ENCODE results near the gene CREBBP. TPM values are rescaled to one million over a fixed set of nuclear protein-coding genes. Genes with fewer than 3 reads are reported as not detected.

Gene CREBBP
- total RNA-seq, 1 donor from 2014 or later: 45.3 TPM

DNA sequence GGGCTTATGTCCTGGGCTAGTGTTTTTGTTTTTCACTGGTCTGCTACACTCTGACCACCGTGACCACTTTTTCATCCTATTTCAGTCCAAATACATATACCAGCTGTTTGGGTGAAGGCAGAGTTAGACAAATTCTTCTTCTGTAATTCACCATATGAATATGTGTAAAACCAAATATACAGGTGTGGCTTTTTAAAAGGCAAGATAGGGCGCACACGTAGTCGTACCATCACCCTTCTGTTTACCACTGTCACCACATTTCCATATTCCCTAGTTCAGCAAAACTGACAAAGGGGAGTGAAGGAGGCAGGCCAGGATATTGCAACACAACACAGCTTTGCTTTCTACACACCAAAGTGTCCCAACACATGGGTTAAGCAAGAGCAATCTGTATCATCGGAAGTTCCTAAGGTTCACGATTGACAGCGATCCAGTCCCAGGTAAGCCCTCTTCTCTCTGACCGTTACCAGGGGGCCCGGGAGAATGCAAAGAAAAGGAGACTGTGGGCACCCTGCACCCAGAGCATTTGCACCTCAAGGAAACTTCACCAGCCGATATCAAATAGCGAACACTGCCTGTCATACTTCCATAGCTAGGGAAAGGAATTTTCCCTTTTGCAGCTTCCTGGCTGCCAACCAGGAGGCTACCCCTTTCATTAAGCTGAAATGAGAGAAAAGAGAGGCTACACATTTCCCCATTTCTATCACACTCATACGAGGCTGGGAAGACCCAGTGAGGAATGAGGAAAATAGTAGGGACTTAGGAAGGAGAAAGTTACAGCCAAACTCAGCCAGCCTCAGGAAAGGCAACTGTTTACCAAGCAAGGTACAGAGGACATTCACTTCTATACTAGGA is 23.1 kb downstream of the CREBBP start:
- Mint-ChIP-seq H3K27ac (no peak overlapping the region), H3K4me3 (no peak overlapping the region), H3K36me3 (ENCODE audit: low read depth) (no peaks in the 10 kb centered on the region), H3K4me1 (peaks cover 39% of the 10 kb centered on the region), H3K9me3 (no peaks in the 10 kb centered on the region), H3K27me3 (no peaks in the 10 kb centered on the region)
- no peak for DNase-seq
- intact Hi-C loops (cut with micrococcal nuclease): loop anchor here (2.0 kb wide), 1 partner anchor 15 kb away; no protein-coding TSS in a partner anchor

DNA sequence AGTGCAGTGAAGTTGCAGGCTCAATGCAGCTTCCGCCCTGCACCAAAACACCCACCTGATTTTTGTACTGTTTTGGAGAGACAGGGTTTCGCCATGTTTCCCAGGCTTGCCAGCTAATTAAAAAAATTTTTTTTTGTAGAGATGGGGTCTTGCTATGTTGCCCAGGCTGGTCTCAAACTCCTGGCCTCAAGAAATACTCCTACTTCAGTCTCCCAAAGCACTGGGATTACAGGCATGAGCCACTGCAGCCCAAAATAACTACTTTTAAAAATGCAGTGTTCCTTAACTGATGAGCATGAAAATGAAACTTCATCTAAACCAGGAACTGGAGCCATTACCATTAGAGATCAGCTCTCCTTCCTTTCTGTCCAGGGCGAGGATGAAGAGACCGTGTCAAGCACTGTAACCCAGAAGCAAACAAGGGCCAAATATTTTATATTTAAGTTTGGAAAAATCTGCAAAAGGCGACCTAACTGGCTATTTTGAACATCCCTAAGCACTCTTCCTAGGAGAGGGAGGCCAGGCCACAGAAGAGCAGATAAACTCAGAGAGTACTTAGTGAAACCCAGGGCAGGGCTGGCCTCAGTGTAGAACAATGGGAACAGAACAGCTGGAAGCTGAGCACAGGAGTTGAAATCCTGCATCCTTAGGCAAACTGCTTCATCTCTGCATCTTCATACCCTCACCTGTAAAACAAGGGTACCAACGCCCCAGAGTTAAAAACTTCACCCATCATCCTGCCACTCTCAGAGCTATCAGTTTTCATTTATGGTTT is 24.0 kb downstream of the CREBBP start:
- H3K36me3 Mint-ChIP-seq (ENCODE audit: low read depth): no peaks in the 10 kb centered on the region
- no peak overlapping the region for H3K27ac Mint-ChIP-seq
- H3K4me1 Mint-ChIP-seq: peaks cover 39% of the 10 kb centered on the region
- intact Hi-C loops (cut with micrococcal nuclease): loop anchor here (2.0 kb wide), 1 partner anchor 16 kb away; no protein-coding TSS in a partner anchor
- H3K4me3 Mint-ChIP-seq: no peak overlapping the region
- no peaks in the 10 kb centered on the region for H3K9me3 Mint-ChIP-seq
- H3K27me3 Mint-ChIP-seq: no peaks in the 10 kb centered on the region
- DNase-seq: no peak

DNA sequence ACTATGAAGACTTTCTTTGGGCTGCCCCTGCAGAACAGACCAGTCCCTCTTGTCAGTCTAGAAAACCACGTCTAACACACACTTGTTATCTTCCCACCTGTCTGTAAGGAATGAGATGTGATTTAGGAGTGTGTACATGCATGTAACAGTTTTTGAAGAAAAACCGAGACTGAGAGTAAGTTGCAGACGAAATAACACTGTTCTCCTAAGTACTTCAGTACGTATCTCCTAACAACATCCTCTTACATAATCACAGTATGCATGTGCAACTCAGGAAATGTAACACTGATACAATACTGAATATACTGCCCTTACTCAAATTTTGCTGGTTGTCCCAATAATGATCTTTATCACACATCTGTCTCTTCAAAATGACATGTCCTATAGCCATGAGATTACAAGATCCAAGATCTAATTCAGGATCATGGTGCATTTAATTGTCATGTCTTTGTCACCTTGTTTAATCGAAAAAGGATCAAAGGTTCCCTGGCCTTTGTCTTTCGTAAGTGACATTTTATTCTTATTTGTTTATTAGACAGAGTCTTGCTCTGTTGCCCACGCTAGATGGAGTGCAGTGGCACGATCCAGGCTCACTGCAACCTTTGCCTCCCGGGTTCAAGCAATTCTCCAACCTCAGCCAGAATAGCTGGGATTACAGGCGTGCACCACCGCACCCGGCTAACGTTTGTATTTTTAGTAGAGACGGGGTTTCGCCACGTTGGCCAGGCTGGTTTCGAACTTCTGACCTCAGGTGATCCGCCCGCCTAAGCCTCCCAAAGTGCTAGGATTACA is 25.6 kb downstream of the CREBBP start:
- Mint-ChIP-seq H3K4me1 (peaks cover 38% of the 10 kb centered on the region), H3K4me3 (no peak overlapping the region), H3K27ac (no peak overlapping the region), H3K36me3 (ENCODE audit: low read depth) (peaks cover 7% of the 10 kb centered on the region), H3K9me3 (no peaks in the 10 kb centered on the region), H3K27me3 (no peaks in the 10 kb centered on the region)
- DNase-seq: no peak
- intact Hi-C loops (cut with micrococcal nuclease): no loop called here

DNA sequence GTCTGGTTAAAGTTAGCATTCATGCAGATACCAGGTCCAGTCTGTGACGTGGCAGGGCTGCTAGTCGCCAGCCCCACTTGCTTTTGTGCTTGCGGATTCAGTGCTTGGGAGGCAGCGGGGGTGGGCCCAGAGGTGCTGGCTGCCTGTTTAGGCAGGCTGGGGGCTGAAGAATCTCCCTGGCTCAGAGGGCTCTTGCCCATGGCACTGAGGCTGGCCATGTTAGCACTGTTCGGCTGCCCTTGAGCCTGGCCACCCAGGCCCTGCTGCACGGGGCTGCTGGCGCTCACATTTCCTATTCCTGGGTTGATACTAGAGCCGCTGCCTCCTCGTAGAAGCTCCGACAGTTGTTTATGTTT is 30.0 kb downstream of the CREBBP start:
- intact Hi-C loops (cut with micrococcal nuclease): no loop called here
- peaks cover 19% of the 10 kb centered on the region for H3K36me3 Mint-ChIP-seq (ENCODE audit: low read depth)

DNA sequence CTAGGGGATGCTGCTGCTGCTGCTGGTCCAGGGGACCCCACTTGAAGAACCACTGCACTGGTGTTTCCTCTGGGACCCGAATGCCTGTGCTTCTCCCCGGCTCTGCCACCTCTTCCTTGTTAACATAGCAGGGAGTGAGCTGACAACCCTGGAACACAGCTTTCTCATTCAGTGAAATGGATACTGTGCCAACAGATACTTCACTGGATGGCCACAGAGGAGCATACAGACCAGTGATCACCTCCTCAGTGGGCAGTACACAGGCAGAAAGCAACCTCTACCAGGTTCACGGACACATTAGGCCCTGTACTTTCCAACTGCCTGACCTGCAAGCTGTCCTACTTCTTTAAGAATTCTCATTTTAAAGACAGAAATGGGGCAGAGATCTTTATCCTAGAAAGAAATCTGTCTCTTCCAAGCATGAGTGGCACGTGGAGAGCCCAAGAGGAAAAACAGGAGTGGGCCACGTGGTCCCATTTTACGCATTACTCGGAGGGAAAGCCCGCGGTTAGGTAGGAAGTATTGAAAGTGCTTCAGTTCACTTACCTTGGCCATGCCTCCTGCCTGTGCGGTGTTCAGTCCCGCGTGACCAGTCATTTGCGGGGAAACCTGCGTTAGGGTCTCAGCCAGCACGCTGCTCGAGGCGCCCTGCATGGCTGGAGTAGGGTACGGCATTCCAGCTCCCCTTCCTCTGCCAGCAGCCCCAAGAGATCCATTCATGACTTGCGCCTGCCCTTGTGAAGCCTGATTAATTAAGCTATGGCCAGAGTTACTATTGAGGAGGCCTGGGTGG is 30.6 kb downstream of the CREBBP start:
- Mint-ChIP-seq H3K9me3 (no peaks in the 10 kb centered on the region), H3K27me3 (no peaks in the 10 kb centered on the region), H3K36me3 (ENCODE audit: low read depth) (peaks cover 19% of the 10 kb centered on the region), H3K4me3 (no peak overlapping the region), H3K4me1 (peaks cover 12% of the 10 kb centered on the region), H3K27ac (no peak overlapping the region)
- no peak for DNase-seq
- intact Hi-C loops (cut with micrococcal nuclease): no loop called here

More for the DNA sequence above, 30.0 kb downstream of the CREBBP start:
- H3K4me1 Mint-ChIP-seq: peaks cover 16% of the 10 kb centered on the region
- no peaks in the 10 kb centered on the region for H3K27me3 Mint-ChIP-seq
- H3K9me3 Mint-ChIP-seq: no peaks in the 10 kb centered on the region
- DNase-seq: no peak
- no peak overlapping the region for H3K4me3 Mint-ChIP-seq
- H3K27ac Mint-ChIP-seq: no peak overlapping the region

DNA sequence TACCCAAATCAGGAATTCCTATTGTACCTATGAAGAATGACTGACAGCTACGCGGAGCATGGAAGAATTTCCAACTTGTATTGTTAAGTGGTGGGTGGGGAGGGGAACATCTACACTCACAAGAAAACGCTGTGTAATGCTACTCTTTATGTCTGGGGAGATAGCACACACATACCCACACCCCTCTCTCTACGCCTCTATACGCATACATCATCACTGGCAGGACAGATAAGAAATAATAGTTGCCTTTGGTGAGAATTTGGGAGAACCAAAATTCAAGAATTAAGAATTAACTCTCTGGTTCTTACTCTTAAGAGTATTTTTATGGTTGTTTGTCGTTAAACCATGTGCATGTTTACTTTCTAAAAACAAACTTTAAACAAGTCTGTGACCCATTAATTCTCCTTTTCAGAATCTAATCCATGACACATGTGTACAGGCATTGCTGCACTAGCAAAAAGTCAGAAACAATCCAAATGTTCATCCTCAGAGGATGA is 33.9 kb downstream of the CREBBP start:
- Mint-ChIP-seq H3K27ac (no peak overlapping the region), H3K4me1 (peaks cover 7% of the 10 kb centered on the region), H3K27me3 (no peaks in the 10 kb centered on the region), H3K36me3 (ENCODE audit: low read depth) (peaks cover 21% of the 10 kb centered on the region), H3K9me3 (no peaks in the 10 kb centered on the region), H3K4me3 (no peak overlapping the region)
- no peak for DNase-seq
- intact Hi-C loops (cut with micrococcal nuclease): no loop called here

DNA sequence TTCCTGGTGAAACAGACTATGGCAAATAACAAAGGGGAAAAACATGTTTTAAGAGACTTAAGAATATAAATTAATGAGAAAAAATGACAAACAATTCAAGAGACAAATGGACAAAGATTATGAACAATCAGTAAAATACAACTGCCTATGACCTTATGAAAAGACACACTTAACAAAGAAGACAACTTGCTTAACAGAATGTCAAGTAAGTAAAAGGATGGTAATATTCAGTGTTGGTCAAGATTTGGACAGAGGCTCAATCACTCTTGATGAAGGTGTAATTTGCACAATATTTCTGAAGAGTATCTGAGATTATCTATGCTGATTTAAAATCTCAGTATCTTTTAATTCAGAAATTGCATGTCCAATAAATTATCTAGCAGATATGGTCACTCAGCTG is 34.4 kb downstream of the CREBBP start:
- Mint-ChIP-seq H3K27ac (no peak overlapping the region), H3K27me3 (no peaks in the 10 kb centered on the region), H3K4me3 (no peak overlapping the region), H3K4me1 (peaks cover 7% of the 10 kb centered on the region), H3K36me3 (ENCODE audit: low read depth) (peaks cover 21% of the 10 kb centered on the region), H3K9me3 (no peaks in the 10 kb centered on the region)
- intact Hi-C loops (cut with micrococcal nuclease): no loop called here
- DNase-seq: no peak

DNA sequence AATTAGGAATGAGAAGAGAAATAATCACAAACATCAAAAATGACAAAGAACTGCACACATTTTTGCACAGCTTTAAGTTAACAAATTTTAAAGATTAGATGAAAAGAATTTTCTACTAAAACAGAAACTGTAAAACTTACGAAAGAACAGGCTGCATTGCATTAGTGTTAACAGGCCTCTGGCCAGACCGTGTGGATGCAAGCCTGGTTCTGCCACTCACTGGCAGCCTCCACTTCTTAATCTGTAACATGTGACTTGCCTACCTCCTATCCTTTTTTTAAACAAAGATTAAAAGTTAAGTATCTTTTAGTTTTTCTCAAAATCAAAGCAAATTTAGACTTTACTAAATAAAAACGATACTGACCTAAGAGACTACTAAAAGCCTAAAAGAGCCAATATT is 37.5 kb downstream of the CREBBP start:
- Mint-ChIP-seq H3K9me3 (no peaks in the 10 kb centered on the region), H3K4me1 (peaks cover 9% of the 10 kb centered on the region), H3K4me3 (no peak overlapping the region), H3K36me3 (ENCODE audit: low read depth) (peaks cover 8% of the 10 kb centered on the region), H3K27me3 (no peaks in the 10 kb centered on the region), H3K27ac (no peak overlapping the region)
- DNase-seq: no peak
- intact Hi-C loops (cut with micrococcal nuclease): no loop called here

DNA sequence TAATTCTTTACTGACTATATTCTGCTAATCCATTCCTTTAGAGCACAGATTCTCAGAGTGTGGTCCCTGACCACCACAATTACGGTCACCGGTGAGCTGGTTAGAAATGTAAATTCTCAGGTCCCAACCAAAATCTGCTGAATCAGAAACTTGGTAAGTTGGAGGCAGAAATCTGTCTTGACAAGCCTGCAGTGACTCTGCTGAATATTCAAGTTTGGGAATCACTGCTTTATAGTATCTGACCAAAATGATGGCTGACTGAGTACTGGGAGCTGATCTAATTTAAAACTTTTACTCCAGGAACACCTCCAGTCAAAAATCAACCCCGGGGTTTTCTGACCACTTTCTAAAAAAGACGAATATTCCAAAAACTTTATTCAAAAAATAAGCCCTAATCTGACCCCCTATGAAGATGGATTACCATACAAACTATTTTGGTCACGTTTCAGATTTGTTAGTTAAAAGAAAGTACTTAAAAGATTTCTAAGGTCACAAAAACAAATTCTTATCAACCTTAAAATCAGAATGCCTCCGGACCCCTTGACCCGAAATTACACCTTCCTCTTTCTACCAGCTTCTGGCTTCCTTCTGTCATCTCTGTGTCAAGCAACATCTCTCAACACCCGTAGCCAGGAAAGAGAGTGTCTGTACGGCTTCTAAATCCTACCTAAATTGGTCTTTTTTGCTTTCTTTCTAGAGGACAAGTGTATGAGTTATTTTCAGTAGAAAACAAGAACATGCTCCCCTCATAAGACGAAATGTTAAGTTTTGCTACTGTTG is 38.6 kb downstream of the CREBBP start:
- Mint-ChIP-seq H3K4me1 (peaks cover 8% of the 10 kb centered on the region), H3K27me3 (no peaks in the 10 kb centered on the region), H3K9me3 (no peaks in the 10 kb centered on the region), H3K36me3 (ENCODE audit: low read depth) (peaks cover 10% of the 10 kb centered on the region), H3K4me3 (no peak overlapping the region), H3K27ac (no peak overlapping the region)
- no peak for DNase-seq
- intact Hi-C loops (cut with micrococcal nuclease): no loop called here

DNA sequence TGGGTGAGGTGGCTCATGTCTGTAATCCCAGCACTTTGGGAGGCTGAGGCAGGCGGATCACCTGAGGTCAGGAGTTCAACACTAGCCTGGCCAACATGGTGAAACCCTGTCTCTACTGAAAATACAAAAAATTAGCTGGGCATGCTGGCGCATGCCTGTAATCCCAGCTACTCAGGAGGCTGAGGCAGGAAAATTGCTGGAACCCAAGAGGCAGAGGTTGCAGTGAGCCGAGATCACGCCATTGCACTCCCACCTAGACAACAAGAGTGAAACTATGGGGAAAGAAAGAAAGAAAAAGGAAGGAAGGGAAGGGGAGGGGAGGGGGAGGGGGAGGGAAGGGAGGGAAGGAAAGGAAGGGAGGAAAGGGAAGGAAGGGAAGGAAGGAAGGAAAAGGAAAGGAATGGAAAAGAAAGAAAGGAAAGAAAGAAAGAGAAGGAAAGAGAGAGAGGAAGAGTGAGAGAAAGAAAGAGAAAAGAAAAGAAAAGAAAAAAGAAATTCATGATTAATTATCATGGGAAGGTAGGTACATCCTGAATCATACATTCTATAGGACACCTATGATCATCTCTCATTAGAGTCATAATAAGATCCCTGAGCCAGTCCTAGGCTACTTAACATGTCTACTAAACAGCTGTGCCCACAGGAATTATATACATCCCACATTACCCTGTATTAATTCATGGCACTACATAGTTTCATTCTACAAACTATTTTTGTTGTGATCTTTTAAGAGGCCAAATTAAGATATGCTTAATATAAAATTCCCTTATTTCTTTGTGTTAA is 40.9 kb downstream of the CREBBP start:
- H3K4me3 Mint-ChIP-seq: no peak overlapping the region
- H3K4me1 Mint-ChIP-seq: peaks cover 4% of the 10 kb centered on the region
- intact Hi-C loops (cut with micrococcal nuclease): no loop called here
- peaks cover 13% of the 10 kb centered on the region for H3K36me3 Mint-ChIP-seq (ENCODE audit: low read depth)
- no peaks in the 10 kb centered on the region for H3K27me3 Mint-ChIP-seq
- H3K9me3 Mint-ChIP-seq: no peaks in the 10 kb centered on the region
- H3K27ac Mint-ChIP-seq: no peak overlapping the region
- no peak for DNase-seq

DNA sequence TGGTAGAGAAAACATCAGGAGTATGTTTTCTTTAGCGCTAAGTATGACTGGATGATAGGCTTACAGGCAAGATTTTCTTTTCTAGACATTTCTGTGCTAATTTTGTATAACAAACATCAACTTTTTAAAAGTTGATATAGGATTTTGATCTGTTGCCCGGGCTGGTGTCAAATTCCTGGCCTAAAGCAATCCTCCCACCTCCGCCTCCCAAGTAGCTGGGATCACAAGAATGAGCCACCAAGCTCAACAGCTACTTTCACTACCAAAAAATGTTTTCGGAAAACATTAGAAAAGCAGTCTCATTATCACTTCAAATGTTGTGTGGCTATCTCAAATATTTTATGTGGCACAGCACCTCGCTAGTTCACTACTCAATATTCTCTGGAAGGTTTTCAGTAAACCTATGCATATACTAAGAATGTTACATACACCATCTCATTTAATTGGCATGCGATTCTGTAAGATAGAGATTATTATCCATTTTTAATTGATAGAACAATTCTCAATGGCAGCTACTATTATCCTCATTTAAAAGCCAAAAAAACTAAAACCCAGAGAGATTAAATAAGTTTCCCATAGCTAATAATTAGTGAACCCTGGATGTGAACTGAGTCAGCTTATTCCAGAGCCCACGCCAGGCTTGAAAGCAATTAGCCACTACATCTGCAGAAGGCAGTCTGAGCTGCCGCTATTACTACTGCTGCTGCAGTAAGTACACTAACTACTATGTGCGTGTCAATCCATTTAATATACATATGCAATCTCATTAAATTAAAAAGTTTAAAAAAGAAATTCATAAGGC is 41.7 kb downstream of the CREBBP start:
- H3K27me3 Mint-ChIP-seq: no peaks in the 10 kb centered on the region
- no peak for DNase-seq
- peaks cover 7% of the 10 kb centered on the region for H3K4me1 Mint-ChIP-seq
- peaks cover 20% of the 10 kb centered on the region for H3K36me3 Mint-ChIP-seq (ENCODE audit: low read depth)
- peaks cover 7% of the 10 kb centered on the region for H3K9me3 Mint-ChIP-seq
- no peak overlapping the region for H3K4me3 Mint-ChIP-seq
- intact Hi-C loops (cut with micrococcal nuclease): no loop called here
- H3K27ac Mint-ChIP-seq: no peak overlapping the region

Data from activated CD4-positive, alpha-beta T cell treated with anti-CD3 and anti-CD28 coated beads, Interleukin-2, amount 10 ng/mL, durations not matched to agents 24 days and 14 days (primary cell).